NT2/D1 (cell line): ENCODE data around the gene PHYHIPL.

Experiments
- SUZ12 ChIP-seq: IDR thresholded peaks from 2 replicates; pipeline ENCODE4 v1.6.1; 2011; ENCODE audit not compliant: insufficient read length, insufficient read depth; ENCODE audit errors: extremely low read depth
- YY1 ChIP-seq: IDR thresholded peaks from 2 replicates; pipeline ENCODE4 v1.6.1; 2011; ENCODE audit not compliant: insufficient read length, insufficient read depth

DNA sequence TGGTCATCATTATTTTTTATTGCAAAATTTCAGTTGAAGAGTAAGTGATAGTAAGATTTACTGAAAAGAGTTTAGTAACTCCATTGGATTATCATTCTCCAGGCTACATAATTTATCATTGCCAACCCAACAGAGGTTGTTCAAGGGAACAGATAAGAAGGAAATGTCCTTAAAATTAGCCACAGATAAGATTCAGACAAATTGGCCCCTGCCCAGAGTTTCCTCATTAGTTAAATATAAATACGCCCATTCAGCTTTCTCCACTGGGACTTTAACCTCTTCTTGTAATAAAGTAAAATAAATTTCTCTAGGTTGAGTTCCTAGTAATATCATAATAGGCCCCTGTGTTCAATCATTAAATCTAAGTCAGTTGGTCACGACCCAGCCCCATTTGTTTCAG, 27.7 kb upstream of the PHYHIPL start:
- no peak for TF ChIP-seq SUZ12
- TF ChIP-seq YY1, result no peak
